Glutamatergic neuron (in vitro differentiated cells): Measurements from ENCODE around the gene CCNL1. TPM values are rescaled to one million over a fixed set of nuclear protein-coding genes. Genes with fewer than 3 reads are reported as not detected.
"Not testable (repeated sequence)": the region's sequence is repeated elsewhere in the genome, so short reads cannot be mapped to it uniquely, and the experiment has no call there.

ENCODE experiments used
- DNase-seq: peaks from one replicate; pipeline ENCODE4 v3.0.0; 2022
- H3K27ac Mint-ChIP-seq: one replicate; pipeline ENCODE4 v1.8.0; 2020; ENCODE audit warnings: mild to moderate bottlenecking, mixed read lengths, inconsistent platforms; ENCODE audit not compliant: unreplicated experiment
- H3K27me3 Mint-ChIP-seq: one replicate; pipeline ENCODE4 v1.8.0; 2020; ENCODE audit warnings: mild to moderate bottlenecking, moderate library complexity, mixed read lengths, inconsistent platforms; ENCODE audit not compliant: unreplicated experiment
- H3K36me3 Mint-ChIP-seq: one replicate; pipeline ENCODE4 v1.8.0; 2020; ENCODE audit warnings: mild to moderate bottlenecking, mixed read lengths, inconsistent platforms; ENCODE audit not compliant: unreplicated experiment
- H3K4me1 Mint-ChIP-seq: one replicate; pipeline ENCODE4 v1.8.0; 2020; ENCODE audit warnings: mild to moderate bottlenecking, low read depth, mixed read lengths, inconsistent platforms; ENCODE audit not compliant: unreplicated experiment
- H3K4me3 Mint-ChIP-seq: one replicate; pipeline ENCODE4 v1.8.0; 2020; ENCODE audit warnings: mild to moderate bottlenecking, mixed read lengths, inconsistent platforms; ENCODE audit not compliant: unreplicated experiment
- H3K9me3 Mint-ChIP-seq: one replicate; pipeline ENCODE4 v1.8.0; 2020; ENCODE audit warnings: mild to moderate bottlenecking, moderate library complexity, mixed read lengths, inconsistent platforms; ENCODE audit not compliant: unreplicated experiment
- CTCF ChIP-seq: fragments of 200-600 bp; sonication (generic); IDR thresholded peaks from one replicate; pipeline ENCODE4 v1.5.0; 2021; ENCODE audit not compliant: partially characterized antibody, unreplicated experiment
- total RNA-seq: library from RNA; stranded (reverse); fragmentation: NEBNext Ultra II Directional; extraction: Animal tissue kit (Norgen Biotek cat#: 25700); gene quantifications from one replicate; pipeline ENCODE4 v1.2.1, GENCODE V29; 2021; ENCODE audit not compliant: unreplicated experiment

Gene CCNL1
- total RNA-seq, 1 donor from 2014 or later: 123 TPM

GRCh38 chr3:157104928-157105652, 54.9 kb downstream of the CCNL1 start:
- Mint-ChIP-seq H3K27me3 (no peaks in the 10 kb centered on the region), H3K36me3 (no peaks in the 10 kb centered on the region), H3K27ac (peak overlapping the region; percentile 5), H3K4me3 (no peak overlapping the region), H3K4me1 (peaks cover 15% of the 10 kb centered on the region), H3K9me3 (peaks cover 3% of the 10 kb centered on the region)
- no peak for DNase-seq
- no peak for TF ChIP-seq CTCF

GRCh38 chr3:157104521-157104920, 55.4 kb downstream of the CCNL1 start:
- no peak overlapping the region for H3K4me3 Mint-ChIP-seq
- DNase-seq: no peak
- H3K36me3 Mint-ChIP-seq: no peaks in the 10 kb centered on the region
- no peak for TF ChIP-seq CTCF
- peaks cover 15% of the 10 kb centered on the region for H3K4me1 Mint-ChIP-seq
- H3K27me3 Mint-ChIP-seq: no peaks in the 10 kb centered on the region
- H3K9me3 Mint-ChIP-seq: peaks cover 3% of the 10 kb centered on the region
- no peak overlapping the region for H3K27ac Mint-ChIP-seq

GRCh38 chr3:157103860-157104259, 56.1 kb downstream of the CCNL1 start:
- Mint-ChIP-seq H3K4me3 (no peak overlapping the region), H3K36me3 (no peaks in the 10 kb centered on the region), H3K27ac (no peak overlapping the region), H3K27me3 (no peaks in the 10 kb centered on the region), H3K4me1 (peaks cover 15% of the 10 kb centered on the region), H3K9me3 (peaks cover 1% of the 10 kb centered on the region)
- no peak for DNase-seq
- no peak for TF ChIP-seq CTCF

GRCh38 chr3:157103280-157103679, 56.7 kb downstream of the CCNL1 start:
- Mint-ChIP-seq H3K36me3 (no peaks in the 10 kb centered on the region), H3K27ac (no peak overlapping the region), H3K9me3 (peaks cover 1% of the 10 kb centered on the region), H3K4me1 (peaks cover 15% of the 10 kb centered on the region), H3K4me3 (no peak overlapping the region), H3K27me3 (no peaks in the 10 kb centered on the region)
- no peak for DNase-seq
- no peak for TF ChIP-seq CTCF

- not testable (repeated sequence) for H3K27me3 Mint-ChIP-seq, H3K27ac Mint-ChIP-seq, H3K9me3 Mint-ChIP-seq, DNase-seq, H3K4me3 Mint-ChIP-seq, H3K36me3 Mint-ChIP-seq
- H3K4me1 Mint-ChIP-seq: peaks cover 15% of the 10 kb centered on the region
These were observed 57.4 kb downstream of the CCNL1 start for GRCh38 chr3:157102595-157102994.
